ENCODE data around the gene SEPTIN10. TPM values are rescaled to one million over a fixed set of nuclear protein-coding genes. Genes with fewer than 3 reads are reported as not detected.

SEPTIN10 gene
- total and polyA plus RNA-seq, 2 donors (not counting 1 experiment from before 2014, with no cell fraction given): 0.28 TPM; not detected in 1

GRCh38 chr2:109609352-109610024 lies 4.3 kb downstream of the SEPTIN10 start:
- no peak for ATAC-seq (ENCODE audit: low read depth)
- Mint-ChIP-seq H3K27me3 (peaks cover 59% of the 10 kb centered on the region), H3K9me3 (ENCODE audit: insufficient read depth) (no peaks in the 10 kb centered on the region), H3K4me1 (peaks cover 10% of the 10 kb centered on the region), H3K27ac (no peak overlapping the region), H3K4me3 (no peak overlapping the region)
- peaks cover 0 to 15% (median 0%) of the 10 kb centered on the region in 3 donors for H3K9me3 ChIP-seq (ENCODE audit: control extremely low read depth in 1 of 3, control insufficient read depth in 2 of 3, insufficient read depth in 1 of 3, low read length in 2 of 3)
- no peaks in the 10 kb centered on the region for H4K20me1 ChIP-seq (ENCODE audit: control insufficient read depth, insufficient read depth, low read length, poor library complexity, severe bottlenecking)
- H3K4me2 ChIP-seq (replicated peaks; ENCODE audit: low read depth, low read length, poor library complexity, severe bottlenecking): no peak overlapping the region
- no peak overlapping the region for H2AFZ ChIP-seq (ENCODE audit: insufficient read depth, low read depth, low read length, poor library complexity, severe bottlenecking)
- no peaks in the 10 kb centered on the region for H3K36me3 ChIP-seq (replicated peaks in 1 of 2; ENCODE audit: control extremely low read depth in 1 of 2, control insufficient read depth in 1 of 2, extremely low read depth in 1 of 2, insufficient read depth in 2 of 2, low read length in 1 of 2)
- ChIA-PET POLR2A (no interaction called here), CTCF (no interaction called here)
- no peak overlapping the region for H3K9ac ChIP-seq (ENCODE audit: low read length)
- no peak overlapping the region for H3K4me3 ChIP-seq (ENCODE audit: control extremely low read depth in 1 of 5, extremely low read depth in 1 of 5, insufficient read depth in 1 of 5, low read depth in 2 of 5, low read length in 4 of 5)
- no peaks in the 10 kb centered on the region for H3K79me2 ChIP-seq (ENCODE audit: control insufficient read depth, insufficient read depth, low read length)
- DNase-seq: no peak
- intact Hi-C loops (cut with micrococcal nuclease): no loop called here
- TF ChIP-seq EZH2 (IDR thresholded peaks at IDR 0.05; ENCODE audit: borderline replicate concordance, insufficient read depth, low read depth, low read length, poor library complexity, severe bottlenecking) (no peak), CTCF (IDR thresholded peaks at IDR 0.05) (no peak)
- peaks cover 0 to 44% (median 31%) of the 10 kb centered on the region in 4 experiments for H3K27me3 ChIP-seq (replicated peaks in 1 of 4; ENCODE audit: control extremely low read depth in 1 of 4, control insufficient read depth in 3 of 4, insufficient read depth in 4 of 4, low read length in 3 of 4)
- H3K27ac ChIP-seq (ENCODE audit: low read length in 2 of 2): no peak overlapping the region
- WGBS (ENCODE audit: insufficient coverage): no CpG with 5 or more reads among the region's 8 CpGs
- peaks cover 8 to 12% of the 10 kb centered on the region in 2 donors for H3K4me1 ChIP-seq (ENCODE audit: control insufficient read depth in 2 of 2, insufficient read depth in 2 of 2, low read length in 2 of 2)

DNA sequence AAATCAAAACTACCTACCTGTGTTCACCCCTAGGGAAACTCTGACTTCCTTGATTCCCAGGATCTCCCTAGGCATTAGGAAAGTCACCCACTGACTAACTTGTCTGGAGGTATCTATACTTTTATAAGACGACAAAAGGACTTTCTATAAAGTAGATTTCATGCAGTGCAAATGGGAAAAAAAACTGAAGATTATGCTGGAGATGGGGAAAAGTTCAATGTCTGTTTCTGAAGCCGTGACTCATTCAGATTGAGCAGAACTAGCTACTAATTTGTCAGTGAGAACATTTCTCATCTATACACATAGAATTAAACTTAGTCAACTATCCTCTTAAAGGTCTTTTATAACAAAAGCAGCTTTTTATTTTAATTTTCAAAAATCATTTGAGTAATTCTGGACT lies 6.0 kb downstream of the SEPTIN10 start:
- ChIA-PET CTCF (no interaction called here), POLR2A (no interaction called here)
- ATAC-seq (ENCODE audit: low read depth) (no peak), DNase-seq (no peak)
- Mint-ChIP-seq H3K27ac (no peak overlapping the region), H3K9me3 (ENCODE audit: insufficient read depth) (no peaks in the 10 kb centered on the region), H3K4me3 (no peak overlapping the region), H3K4me1 (peaks cover under 1% of the 10 kb centered on the region), H3K27me3 (peaks cover 51% of the 10 kb centered on the region)
- Histone ChIP-seq H3K4me1 (ENCODE audit: control insufficient read depth in 2 of 2, insufficient read depth in 2 of 2, low read length in 2 of 2) (peaks cover 0 to 5% of the 10 kb centered on the region in 2 donors), H2AFZ (ENCODE audit: insufficient read depth, low read depth, low read length, poor library complexity, severe bottlenecking) (no peak overlapping the region), H3K4me3 (ENCODE audit: control extremely low read depth in 1 of 5, extremely low read depth in 1 of 5, insufficient read depth in 1 of 5, low read depth in 2 of 5, low read length in 4 of 5) (no peak overlapping the region), H3K27me3 (replicated peaks in 1 of 4; ENCODE audit: control extremely low read depth in 1 of 4, control insufficient read depth in 3 of 4, insufficient read depth in 4 of 4, low read length in 3 of 4) (peaks cover 0 to 40% (median 23%) of the 10 kb centered on the region in 4 experiments), H3K36me3 (replicated peaks in 1 of 2; ENCODE audit: control extremely low read depth in 1 of 2, control insufficient read depth in 1 of 2, extremely low read depth in 1 of 2, insufficient read depth in 2 of 2, low read length in 1 of 2) (no peaks in the 10 kb centered on the region), H3K27ac (ENCODE audit: low read length in 2 of 2) (no peak overlapping the region), H3K9ac (ENCODE audit: low read length) (no peak overlapping the region), H3K9me3 (ENCODE audit: control extremely low read depth in 1 of 3, control insufficient read depth in 2 of 3, insufficient read depth in 1 of 3, low read length in 2 of 3) (peaks cover 0 to 6% (median 0%) of the 10 kb centered on the region in 3 donors), H3K4me2 (replicated peaks; ENCODE audit: low read depth, low read length, poor library complexity, severe bottlenecking) (no peak overlapping the region), H3K79me2 (ENCODE audit: control insufficient read depth, insufficient read depth, low read length) (no peaks in the 10 kb centered on the region), H4K20me1 (ENCODE audit: control insufficient read depth, insufficient read depth, low read length, poor library complexity, severe bottlenecking) (no peaks in the 10 kb centered on the region)
- no peak for TF ChIP-seq EZH2 (IDR thresholded peaks at IDR 0.05; ENCODE audit: borderline replicate concordance, insufficient read depth, low read depth, low read length, poor library complexity, severe bottlenecking)
- TF ChIP-seq CTCF (IDR thresholded peaks at IDR 0.05): no peak
- intact Hi-C loops (cut with micrococcal nuclease): no loop called here
- WGBS (ENCODE audit: insufficient coverage): no CpG with 5 or more reads among the region's 2 CpGs
